Measurements from ENCODE around the gene ROPN1L.

ROPN1L gene

DNA sequence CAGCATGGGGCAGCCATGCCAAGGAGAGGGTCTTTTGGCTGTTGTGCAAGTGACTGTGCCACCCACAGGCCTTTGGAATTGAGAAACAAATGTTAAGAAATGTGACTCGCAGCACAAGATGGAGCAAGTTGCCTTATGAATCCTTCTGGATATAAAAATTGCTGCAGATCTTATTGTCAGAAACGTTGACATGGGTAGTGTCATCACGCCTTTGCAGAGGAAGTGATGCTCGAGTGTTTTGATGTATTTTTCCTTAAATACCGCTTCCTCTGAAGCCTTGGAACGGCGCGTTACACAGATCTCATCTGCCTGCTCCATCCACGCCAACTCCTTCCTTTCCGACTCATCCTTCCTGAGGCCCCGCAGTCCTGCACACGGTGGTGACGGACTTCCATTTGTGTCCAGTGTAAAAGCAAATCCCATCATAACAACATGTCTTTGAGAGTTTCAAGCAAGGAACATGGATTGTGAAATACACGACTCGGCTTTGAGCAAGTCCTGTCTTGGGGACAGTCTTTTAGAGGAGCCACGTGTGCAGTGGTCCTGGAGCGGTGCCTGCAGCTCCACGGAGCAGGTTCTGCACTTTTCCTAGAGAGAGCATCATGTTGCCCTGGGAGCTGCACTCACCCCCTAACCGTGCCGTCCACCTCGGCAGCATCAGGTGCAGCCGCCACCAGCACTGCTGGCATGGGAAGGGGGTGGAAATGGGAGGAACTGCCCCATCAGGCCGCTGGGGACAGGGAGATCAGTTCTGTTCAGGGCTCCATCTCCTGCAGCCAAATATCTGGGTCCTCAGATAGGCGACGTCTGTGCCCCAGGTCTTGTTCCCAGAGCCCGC lies 15.1 kb downstream of the ROPN1L start:
- DNase-seq (ENCODE audit: low read depth): peak; percentile 88
- TF ChIP-seq, protein P1, sequence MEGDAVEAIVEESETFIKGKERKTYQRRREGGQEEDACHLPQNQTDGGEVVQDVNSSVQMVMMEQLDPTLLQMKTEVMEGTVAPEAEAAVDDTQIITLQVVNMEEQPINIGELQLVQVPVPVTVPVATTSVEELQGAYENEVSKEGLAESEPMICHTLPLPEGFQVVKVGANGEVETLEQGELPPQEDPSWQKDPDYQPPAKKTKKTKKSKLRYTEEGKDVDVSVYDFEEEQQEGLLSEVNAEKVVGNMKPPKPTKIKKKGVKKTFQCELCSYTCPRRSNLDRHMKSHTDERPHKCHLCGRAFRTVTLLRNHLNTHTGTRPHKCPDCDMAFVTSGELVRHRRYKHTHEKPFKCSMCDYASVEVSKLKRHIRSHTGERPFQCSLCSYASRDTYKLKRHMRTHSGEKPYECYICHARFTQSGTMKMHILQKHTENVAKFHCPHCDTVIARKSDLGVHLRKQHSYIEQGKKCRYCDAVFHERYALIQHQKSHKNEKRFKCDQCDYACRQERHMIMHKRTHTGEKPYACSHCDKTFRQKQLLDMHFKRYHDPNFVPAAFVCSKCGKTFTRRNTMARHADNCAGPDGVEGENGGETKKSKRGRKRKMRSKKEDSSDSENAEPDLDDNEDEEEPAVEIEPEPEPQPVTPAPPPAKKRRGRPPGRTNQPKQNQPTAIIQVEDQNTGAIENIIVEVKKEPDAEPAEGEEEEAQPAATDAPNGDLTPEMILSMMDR (conservative IDR thresholded peaks at IDR 0.05; ENCODE audit: control insufficient read depth, insufficient read depth, low read depth, low read length): no peak
- H3K4me3 ChIP-seq (ENCODE audit: control insufficient read depth, low read depth, low read length): no peak overlapping the region

DNA sequence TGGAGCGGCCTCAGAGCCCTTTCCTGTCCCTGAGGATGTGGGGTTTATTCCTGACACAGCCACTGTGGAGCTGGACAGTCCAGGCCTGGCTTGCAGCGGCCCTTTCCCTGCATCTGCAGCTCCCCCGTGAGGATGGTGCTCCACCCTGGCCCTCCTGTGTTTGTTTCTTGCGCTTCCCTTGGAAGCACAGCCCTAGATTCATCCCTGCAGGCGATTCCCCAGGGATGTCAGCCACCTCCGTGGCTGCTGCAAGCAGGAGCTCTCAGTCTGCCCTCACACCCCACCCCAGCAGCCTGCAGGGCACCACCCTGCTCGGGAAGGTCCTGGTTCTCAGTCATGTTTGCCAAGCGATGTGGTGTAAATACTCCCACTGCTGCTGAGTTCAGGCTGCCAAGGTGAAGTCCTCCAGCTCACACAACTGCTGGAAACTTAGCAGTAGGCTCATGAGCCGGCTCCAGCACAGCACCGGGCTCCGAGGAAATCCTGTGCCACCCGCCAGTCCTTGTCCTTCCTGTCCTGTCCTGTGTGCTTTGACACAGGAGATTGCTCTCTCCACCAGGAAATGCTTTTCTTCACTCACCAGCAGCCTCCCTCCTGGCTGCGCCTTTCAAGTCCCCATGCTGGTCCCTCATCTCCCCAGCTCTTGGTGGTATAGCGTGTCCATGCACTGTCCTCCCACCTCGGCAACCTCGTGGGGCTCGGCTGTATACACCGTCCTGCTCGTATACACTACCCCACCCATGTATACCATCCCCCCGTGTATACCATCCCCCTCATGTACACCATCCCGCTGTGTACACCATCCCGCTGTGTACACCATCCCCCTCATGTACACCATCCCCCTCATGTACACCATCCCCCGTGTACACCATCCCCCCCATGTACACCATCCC lies 16.2 kb downstream of the ROPN1L start:
- TF ChIP-seq, protein P1 (conservative IDR thresholded peaks at IDR 0.05; ENCODE audit: control insufficient read depth, insufficient read depth, low read depth, low read length): peak; percentile 23
- no peak overlapping the region for H3K4me3 ChIP-seq (ENCODE audit: control insufficient read depth, low read depth, low read length)

DNA sequence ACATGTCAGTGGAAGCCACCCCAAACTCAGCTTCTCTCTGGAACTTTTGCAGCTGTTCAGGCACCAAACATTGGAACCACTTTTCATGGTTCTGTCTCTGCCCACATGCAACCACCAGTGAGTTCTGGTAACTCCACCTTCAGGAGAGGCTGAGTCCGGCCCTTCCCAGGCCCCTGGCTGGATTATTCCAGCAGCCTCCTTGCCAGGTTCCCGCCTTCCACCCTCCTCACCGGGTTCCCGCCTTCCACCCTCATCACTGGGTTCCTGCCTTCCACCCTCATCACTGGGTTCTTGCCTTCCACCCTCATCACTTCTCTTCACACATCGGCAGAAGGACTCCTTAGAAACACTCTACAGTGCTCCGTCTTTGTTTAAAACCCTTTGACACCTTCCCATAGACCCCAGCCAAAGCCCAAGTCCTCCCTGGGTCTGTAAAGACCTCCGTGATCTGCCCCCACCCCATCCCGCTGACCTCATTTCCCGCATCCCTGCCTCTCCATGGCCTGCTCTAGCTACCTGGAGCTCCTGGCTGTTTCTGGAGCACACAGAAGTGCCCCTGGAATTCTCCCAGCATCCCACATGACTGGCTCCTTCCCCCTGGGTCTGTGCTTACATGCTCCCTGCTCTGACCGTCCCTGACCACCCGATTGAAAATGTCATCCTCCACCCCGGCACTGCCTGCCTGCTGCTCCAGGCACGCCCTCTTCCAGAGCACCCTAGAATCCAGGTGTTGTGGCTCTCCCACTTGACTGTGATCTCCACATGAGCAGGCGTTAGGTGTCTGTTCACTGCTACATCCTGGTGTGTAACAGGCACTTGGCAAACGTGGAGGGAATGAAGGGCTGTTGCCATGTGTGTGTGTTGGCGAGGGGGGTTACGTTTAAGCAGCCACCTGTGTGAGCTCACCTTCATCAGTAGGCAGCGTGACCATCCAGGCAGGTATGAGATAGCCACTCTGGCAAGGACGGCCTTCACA lies 17.7 kb downstream of the ROPN1L start:
- DNase-seq (ENCODE audit: low read depth): no peak
- TF ChIP-seq, protein P1 (conservative IDR thresholded peaks at IDR 0.05; ENCODE audit: control insufficient read depth, insufficient read depth, low read depth, low read length): no peak
- H3K4me3 ChIP-seq (ENCODE audit: control insufficient read depth, low read depth, low read length): no peak overlapping the region

More for the DNA sequence above, 16.2 kb downstream of the ROPN1L start:
- peak; percentile 49 for DNase-seq (ENCODE audit: low read depth)

DNA sequence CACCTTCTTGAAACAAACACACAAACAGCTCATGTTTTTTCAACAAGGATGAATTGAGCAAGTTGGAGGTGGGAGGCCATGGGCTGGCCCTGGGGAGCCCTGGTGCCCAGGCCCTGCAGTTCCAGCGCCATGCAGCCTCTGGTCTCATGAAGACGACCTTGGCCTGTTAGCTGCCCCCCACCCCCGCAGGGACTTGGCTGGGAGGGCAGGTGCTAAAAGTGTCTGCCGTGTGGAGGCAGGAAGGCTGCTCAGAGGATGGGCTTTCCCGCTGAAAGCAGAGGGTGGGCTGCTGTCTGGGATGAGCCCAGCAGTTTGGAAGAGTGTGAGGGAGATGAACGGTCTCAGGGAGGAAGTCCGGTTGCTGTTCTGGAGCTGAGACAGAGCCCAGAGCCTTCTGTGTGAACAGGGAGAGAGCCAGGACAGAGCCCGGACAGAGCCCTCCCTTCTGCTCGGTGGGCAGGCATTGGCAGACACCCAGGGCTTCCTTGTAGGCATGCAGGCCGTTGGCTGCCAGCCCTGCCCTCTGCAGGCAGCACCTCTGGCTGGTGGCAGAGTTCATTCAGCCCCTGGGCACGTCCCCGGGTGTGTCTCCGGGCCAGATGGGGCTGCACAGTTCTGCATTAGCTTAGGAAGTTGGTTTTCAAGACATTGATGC lies 18.7 kb downstream of the ROPN1L start:
- TF ChIP-seq, protein P1 (conservative IDR thresholded peaks at IDR 0.05; ENCODE audit: control insufficient read depth, insufficient read depth, low read depth, low read length): no peak

DNA sequence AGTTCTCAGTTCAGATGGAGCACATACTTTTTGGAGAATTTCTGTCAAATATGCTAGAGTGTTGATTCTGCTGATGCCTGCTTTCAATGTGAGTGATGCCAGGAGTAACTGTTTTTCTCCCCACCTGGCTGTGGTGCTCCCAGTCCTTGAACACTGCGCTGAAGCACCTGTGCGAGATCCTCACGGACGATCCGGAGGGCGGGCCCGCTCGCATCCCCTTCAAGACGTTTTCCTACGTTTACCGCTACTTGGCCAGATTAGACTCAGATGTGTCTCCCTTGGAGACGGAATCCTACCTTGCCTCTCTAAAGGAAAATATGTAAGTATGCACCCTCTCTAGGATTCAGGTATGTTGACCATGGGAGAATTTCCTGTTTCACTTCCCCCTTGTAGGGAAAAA lies 19.4 kb downstream of the ROPN1L start:
- no peak overlapping the region for H3K4me3 ChIP-seq (ENCODE audit: control insufficient read depth, low read depth, low read length)
- DNase-seq (ENCODE audit: low read depth): no peak

More for the DNA sequence above, 18.7 kb downstream of the ROPN1L start:
- H3K4me3 ChIP-seq (ENCODE audit: control insufficient read depth, low read depth, low read length): no peak overlapping the region
- no peak for DNase-seq (ENCODE audit: low read depth)

More for the DNA sequence above, 19.4 kb downstream of the ROPN1L start:
- TF ChIP-seq, protein P1 (conservative IDR thresholded peaks at IDR 0.05; ENCODE audit: control insufficient read depth, insufficient read depth, low read depth, low read length): no peak

Measured in fibroblast of mammary gland (primary cell).